Muscle layer of colon (tissue), 2 donors: ENCODE measurements around the gene JOSD2.
"Not testable (repeated sequence)": the region's sequence is repeated elsewhere in the genome, so short reads cannot be mapped to it uniquely, and the experiment has no call there.

ENCODE experiments used
- H3K27ac ChIP-seq: one replicate; pipeline ENCODE4 v1.7.0; 2013; ENCODE audit warnings: low read depth, mild to moderate bottlenecking, low read length, moderate library complexity
- H3K27me3 ChIP-seq, 2 donors: one replicate each; pipeline ENCODE4 v1.7.0; 2013; ENCODE audit warnings: low read length in 2 of 2, mild to moderate bottlenecking in 2 of 2; ENCODE audit not compliant: insufficient read depth in 2 of 2, control insufficient read depth in 1 of 2
- H3K36me3 ChIP-seq: one replicate; pipeline ENCODE4 v1.7.0; 2013; ENCODE audit warnings: mild to moderate bottlenecking, low read length; ENCODE audit not compliant: insufficient read depth
- H3K4me1 ChIP-seq: one replicate; pipeline ENCODE4 v1.7.0; 2013; ENCODE audit warnings: mild to moderate bottlenecking, low read length; ENCODE audit not compliant: insufficient read depth
- H3K4me3 ChIP-seq, 2 donors: one replicate each; pipeline ENCODE4 v1.7.0; 2013; ENCODE audit warnings: low read length in 2 of 2, low read depth in 1 of 2, mild to moderate bottlenecking in 1 of 2, moderate library complexity in 1 of 2
- H3K9ac ChIP-seq: one replicate; pipeline ENCODE4 v1.7.0; 2013; ENCODE audit warnings: low read length
- H3K9me3 ChIP-seq: one replicate; pipeline ENCODE4 v1.7.0; 2013; ENCODE audit warnings: mild to moderate bottlenecking, low read length
- donor health status: abdominal sarcoma.
- donor health status: Adenocarcinoma of cecum.

JOSD2 gene

DNA sequence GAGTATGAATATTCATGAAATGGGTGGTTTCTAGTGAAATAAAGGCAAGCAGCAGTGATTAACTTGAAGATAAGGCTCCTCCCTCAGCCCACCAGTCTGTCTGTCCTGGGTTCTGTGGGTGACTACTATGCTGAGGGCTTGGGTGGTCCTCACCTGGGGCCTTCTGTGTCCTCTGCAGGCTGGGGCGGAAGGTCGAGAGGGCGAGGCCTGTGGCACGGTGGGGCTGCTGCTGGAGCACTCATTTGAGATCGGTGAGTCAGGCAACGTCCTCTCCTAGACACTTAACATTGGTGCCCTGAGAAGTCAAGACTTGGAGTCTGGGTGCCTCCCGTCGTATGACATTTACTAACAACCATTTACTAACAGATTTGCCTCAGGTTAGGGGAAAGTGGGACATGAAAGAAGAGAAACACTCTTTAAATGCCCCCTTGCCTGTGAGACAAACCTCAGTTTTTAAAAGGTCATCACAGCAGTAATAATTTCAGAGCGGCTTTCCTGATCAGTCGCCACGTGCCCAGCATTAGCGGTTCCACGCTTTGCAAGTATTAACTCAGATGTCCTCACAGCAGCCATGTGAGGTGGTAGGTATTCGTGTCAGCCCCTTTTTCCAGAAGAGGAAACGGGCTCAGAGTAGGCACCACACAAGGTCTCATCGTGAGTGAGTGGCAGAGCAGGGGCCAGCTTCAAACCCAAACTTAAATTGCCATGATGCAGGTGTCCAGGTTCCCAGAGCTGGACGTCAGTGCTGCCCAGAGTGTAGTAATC is 33.1 kb downstream of the JOSD2 start:
- no peak overlapping the region for H3K27ac ChIP-seq
- peaks cover 11% of the 10 kb centered on the region for H3K4me1 ChIP-seq
- H3K9me3 ChIP-seq = no peaks in the 10 kb centered on the region
- H3K27me3 ChIP-seq = no peaks in the 10 kb centered on the region
- peak overlapping the region in 1 of 2 donors; percentile 92 for H3K4me3 ChIP-seq
- peaks cover 27% of the 10 kb centered on the region for H3K36me3 ChIP-seq
- H3K9ac ChIP-seq = no peak overlapping the region

DNA sequence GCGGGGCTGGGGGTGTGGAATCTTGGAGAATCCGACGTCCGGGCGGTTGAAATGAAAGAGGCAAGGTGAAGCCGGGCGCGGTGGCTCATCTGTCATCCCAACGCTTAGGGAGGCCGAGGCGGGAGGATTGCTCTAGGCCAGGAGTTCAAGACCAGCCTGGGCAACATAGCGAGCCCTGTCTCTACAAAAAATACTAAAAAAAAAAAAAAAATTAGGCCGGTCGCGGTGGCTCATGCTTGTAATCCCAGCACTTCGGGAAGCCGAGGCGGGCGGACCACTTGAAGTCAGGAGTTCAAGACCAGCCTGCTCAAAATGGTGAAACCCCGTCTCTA is 34.1 kb downstream of the JOSD2 start:
- H3K36me3 ChIP-seq = peaks cover 27% of the 10 kb centered on the region
- H3K27ac ChIP-seq = peak overlapping the region; percentile 79
- H3K4me1 ChIP-seq = peaks cover 11% of the 10 kb centered on the region
- peak overlapping the region; percentile 71 for H3K9ac ChIP-seq
- H3K27me3 ChIP-seq = no peaks in the 10 kb centered on the region
- no peaks in the 10 kb centered on the region for H3K9me3 ChIP-seq
- peak overlapping the region; percentile 92 to 93 for H3K4me3 ChIP-seq

DNA sequence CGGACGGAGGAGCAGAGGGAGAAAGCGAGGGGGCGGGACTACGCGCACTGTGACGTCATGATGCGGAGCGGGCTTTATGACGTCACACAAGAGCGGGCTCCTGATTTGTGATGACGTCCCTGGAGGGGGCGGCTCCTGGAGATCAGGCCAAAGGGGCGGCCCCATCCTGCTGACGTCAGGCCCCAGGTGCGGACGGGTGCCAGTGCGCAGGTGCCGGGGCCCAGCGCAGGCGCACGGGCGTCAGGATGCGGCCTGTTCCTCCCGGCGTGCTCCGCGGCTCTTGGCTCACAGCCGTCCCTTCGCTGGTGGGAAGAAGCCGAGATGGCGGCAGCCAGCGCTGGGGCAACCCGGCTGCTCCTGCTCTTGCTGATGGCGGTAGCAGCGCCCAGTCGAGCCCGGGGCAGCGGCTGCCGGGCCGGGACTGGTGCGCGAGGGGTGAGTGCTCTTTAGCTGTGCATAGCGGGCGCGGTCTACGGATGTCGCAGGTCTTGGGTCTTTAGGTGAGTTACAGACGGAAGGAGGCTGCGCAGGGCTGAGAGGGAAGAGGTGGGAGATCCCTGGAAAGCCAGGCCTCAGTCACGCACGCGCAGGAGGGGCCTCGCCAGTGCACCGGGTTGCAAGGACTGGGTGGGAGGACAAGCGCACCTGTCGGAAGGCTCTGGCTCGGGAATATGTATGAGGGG is 34.6 kb downstream of the JOSD2 start, which contains the start of the genes EMC10 and GARIN5A:
TSS of gene EMC10 (plus strand) at position 284 of the 683 bp plus-strand sequence. CDS start at position 322, 38 bp downstream.
TSS of gene GARIN5A (minus strand) at position 625 of the 683 bp plus-strand sequence. CDS start at position 165, 460 bp downstream.
- peaks cover 11% of the 10 kb centered on the region for H3K4me1 ChIP-seq

GRCh38 chr19:50475736-50476223 is 35.2 kb downstream of the JOSD2 start:
- Histone ChIP-seq H3K27me3 (no peaks in the 10 kb centered on the region), H3K36me3 (peaks cover 19% of the 10 kb centered on the region), H3K4me1 (peaks cover 11% of the 10 kb centered on the region), H3K27ac (no peak overlapping the region), H3K9ac (no peak overlapping the region), H3K9me3 (no peaks in the 10 kb centered on the region), H3K4me3 (peak overlapping the region; percentile 92 to 93)

More for the DNA sequence above, 34.6 kb downstream of the JOSD2 start, which contains the start of the genes EMC10 and GARIN5A:
- H3K4me3 ChIP-seq = peak within 1 kb of the TSS; percentile 92 to 93
- no peaks in the 10 kb centered on the region for H3K27me3 ChIP-seq
- no peaks in the 10 kb centered on the region for H3K9me3 ChIP-seq
- peak within 1 kb of the TSS; percentile 79 for H3K27ac ChIP-seq
- peaks cover 24% of the 10 kb centered on the region for H3K36me3 ChIP-seq
- peak within 1 kb of the TSS; percentile 71 for H3K9ac ChIP-seq

DNA sequence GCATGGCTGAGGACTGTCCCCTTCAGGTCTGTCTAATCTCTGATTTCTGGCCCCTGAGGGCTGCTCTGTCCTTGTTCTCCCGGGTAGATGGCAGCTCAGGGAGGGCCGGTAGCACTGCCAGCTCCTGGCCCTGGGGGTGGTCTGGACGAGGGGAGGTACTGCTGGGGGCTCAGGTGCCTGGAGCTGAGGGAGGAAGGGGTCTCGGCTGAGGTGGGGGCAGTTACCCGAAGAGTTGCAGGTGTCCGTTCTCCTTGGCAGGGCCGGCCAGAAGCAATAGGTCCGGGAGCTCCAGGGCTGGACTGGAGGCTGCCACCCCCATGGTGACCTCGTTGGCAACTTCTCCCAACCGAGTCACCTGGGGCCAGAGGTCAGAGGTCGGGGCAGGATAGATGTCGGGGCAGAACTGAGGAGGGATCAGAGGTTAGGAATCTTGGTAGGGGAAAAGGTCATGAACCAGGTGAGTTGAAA is 35.9 kb downstream of the JOSD2 start:
- no peaks in the 10 kb centered on the region for H3K9me3 ChIP-seq
- no peak overlapping the region for H3K9ac ChIP-seq
- peaks cover 12% of the 10 kb centered on the region for H3K36me3 ChIP-seq
- no peaks in the 10 kb centered on the region for H3K27me3 ChIP-seq
- peaks cover 11% of the 10 kb centered on the region for H3K4me1 ChIP-seq
- no peak overlapping the region for H3K27ac ChIP-seq
- H3K4me3 ChIP-seq = no peak overlapping the region

DNA sequence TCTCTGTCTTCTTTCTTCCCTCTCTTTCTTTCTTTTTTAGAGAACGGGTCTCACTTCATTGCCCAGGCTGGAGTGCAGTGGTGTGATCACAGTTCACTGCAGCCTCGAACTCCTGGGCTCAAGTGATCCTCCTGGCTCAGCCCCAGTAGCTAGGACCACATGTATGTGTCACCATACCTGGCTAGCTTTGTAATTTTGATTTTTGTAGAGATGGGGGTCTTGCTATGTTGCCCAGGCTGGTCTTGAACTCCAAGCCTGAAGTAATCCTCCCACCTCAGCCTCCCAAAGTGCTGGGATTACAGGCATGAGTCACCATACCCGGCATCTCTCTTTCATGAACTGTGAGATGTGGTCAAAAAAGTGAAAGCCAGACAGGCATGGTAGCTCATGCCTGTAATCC is 37.7 kb downstream of the JOSD2 start:
- not testable (repeated sequence) for H3K9me3 ChIP-seq, H3K4me3 ChIP-seq, H3K27ac ChIP-seq, H3K36me3 ChIP-seq, H3K9ac ChIP-seq, H3K27me3 ChIP-seq
- peaks cover 11% of the 10 kb centered on the region for H3K4me1 ChIP-seq

- H3K9me3 ChIP-seq = no peaks in the 10 kb centered on the region
- no peak overlapping the region for H3K9ac ChIP-seq
- no peak overlapping the region for H3K4me3 ChIP-seq
- H3K36me3 ChIP-seq = no peaks in the 10 kb centered on the region
- H3K27ac ChIP-seq = no peak overlapping the region
- H3K4me1 ChIP-seq = no peaks in the 10 kb centered on the region
- peaks cover 0 to 6% of the 10 kb centered on the region in 2 donors for H3K27me3 ChIP-seq
Measured at GRCh38 chr19:50468818-50469217, 42.2 kb downstream of the JOSD2 start.

DNA sequence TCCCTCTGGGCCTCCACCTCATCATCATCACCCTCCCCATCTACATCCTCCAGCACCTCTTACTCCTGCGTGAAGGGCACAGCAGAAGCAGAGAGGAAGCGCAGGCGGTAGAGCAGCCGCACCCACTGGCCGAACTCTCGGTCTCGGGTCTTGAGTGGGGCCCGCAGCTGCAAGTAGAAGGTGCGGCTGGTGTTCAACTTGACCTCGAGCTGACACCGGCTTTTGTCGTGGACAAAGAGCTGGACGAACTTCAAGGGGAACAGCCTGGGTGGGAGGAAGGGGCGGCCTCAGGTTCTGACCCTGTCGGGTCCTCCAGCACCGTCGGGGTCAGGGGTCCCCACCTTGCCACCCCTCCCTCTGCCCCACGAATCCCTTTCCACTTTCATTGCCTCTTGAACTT is 43.4 kb downstream of the JOSD2 start:
- no peak overlapping the region for H3K27ac ChIP-seq
- H3K27me3 ChIP-seq = peaks cover 0 to 6% of the 10 kb centered on the region in 2 donors
- no peak overlapping the region for H3K9ac ChIP-seq
- H3K36me3 ChIP-seq = no peaks in the 10 kb centered on the region
- no peak overlapping the region for H3K4me3 ChIP-seq
- no peaks in the 10 kb centered on the region for H3K9me3 ChIP-seq
- H3K4me1 ChIP-seq = no peaks in the 10 kb centered on the region

DNA sequence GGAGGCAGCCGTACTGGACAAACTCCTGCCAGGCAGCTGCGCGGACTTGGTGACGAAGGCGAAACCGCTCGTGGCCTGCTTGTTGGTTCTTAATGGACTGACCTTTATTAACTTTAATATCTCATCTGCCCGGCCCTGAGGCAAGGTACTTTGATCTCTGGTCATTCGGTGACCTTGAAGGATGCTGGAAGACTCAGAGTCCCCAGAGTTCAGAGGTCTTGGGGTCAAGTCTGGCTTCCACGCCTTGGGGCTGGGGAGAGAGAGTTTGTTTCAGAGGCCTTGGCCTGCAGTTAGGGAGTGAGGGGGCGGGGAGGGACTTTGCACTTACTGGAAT is 44.3 kb downstream of the JOSD2 start:
- Histone ChIP-seq H3K9ac (no peak overlapping the region), H3K27ac (no peak overlapping the region), H3K9me3 (no peaks in the 10 kb centered on the region), H3K4me3 (no peak overlapping the region), H3K27me3 (peaks cover 0 to 7% of the 10 kb centered on the region in 2 donors), H3K36me3 (no peaks in the 10 kb centered on the region), H3K4me1 (no peaks in the 10 kb centered on the region)

DNA sequence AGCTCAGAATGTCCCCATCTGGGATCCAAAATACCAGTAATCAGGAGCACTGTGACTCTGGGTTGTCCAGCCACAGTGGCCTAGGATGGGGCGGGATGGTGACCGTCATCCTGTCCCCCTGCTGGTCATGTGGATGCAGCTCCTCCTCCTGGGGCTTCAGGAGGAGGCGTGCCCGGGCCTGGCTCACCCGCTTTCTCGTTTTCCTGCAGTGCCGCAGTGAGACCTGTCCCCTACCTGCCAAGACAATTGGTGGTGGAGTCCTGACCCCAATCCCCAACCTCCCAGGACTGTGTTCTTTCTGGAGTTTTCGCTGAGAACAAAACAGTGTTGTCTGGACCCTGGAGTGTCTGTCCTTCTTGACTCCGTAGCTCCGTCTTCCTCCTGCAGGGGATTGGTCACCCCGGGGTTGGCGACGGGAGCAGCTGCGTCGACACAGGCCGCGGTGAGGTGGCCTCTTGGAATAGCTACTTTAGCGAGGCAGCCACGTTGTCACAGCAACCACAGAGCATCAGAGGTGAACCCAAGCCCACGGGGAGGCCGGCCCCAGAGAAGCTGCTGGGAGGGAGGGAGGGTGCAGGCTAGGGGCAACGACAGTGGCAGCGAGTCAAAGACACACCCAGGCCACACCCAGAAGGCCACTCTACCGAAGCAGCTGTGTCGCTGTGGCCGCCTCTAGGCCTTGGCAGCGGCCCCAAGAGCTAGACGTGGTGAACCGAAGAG is 44.8 kb downstream of the JOSD2 start:
- H3K9ac ChIP-seq = no peak overlapping the region

GRCh38 chr19:50465000-50465399 is 46.0 kb downstream of the JOSD2 start:
- Histone ChIP-seq H3K9me3 (no peaks in the 10 kb centered on the region), H3K4me1 (no peaks in the 10 kb centered on the region), H3K4me3 (no peak overlapping the region), H3K27me3 (peaks cover 0 to 19% of the 10 kb centered on the region in 2 donors), H3K9ac (no peak overlapping the region), H3K27ac (no peak overlapping the region), H3K36me3 (no peaks in the 10 kb centered on the region)

More for the DNA sequence above, 44.8 kb downstream of the JOSD2 start:
- H3K27ac ChIP-seq = no peak overlapping the region
- no peaks in the 10 kb centered on the region for H3K9me3 ChIP-seq
- H3K4me3 ChIP-seq = no peak overlapping the region
- no peaks in the 10 kb centered on the region for H3K4me1 ChIP-seq
- H3K27me3 ChIP-seq = peaks cover 0 to 11% of the 10 kb centered on the region in 2 donors
- no peaks in the 10 kb centered on the region for H3K36me3 ChIP-seq
